T-helper 2 cell treated with Interferon-gamma antibody and Interleukin-4, amounts not matched to agents 100 ng/mL and 5 ng/mL, for 36 hours (primary cell): Measurements from ENCODE around the gene MORN4. TPM values are rescaled to one million over a fixed set of nuclear protein-coding genes. Genes with fewer than 3 reads are reported as not detected.

ENCODE experiments used
- intact Hi-C: fragments of 100-400 bp; cut with micrococcal nuclease; formaldehyde crosslinking; loops from one replicate; pipeline ENCODE4 v1.15.1; 2023
- total RNA-seq: library from RNA; stranded (reverse); gene quantifications from 2 replicates; pipeline ENCODE4 v1.2.3, GENCODE V29; 2022

Gene MORN4
- total RNA-seq, 1 donor from 2014 or later = 1.3 TPM

GRCh38 chr10:97642471-97643159, 9.3 kb upstream of the MORN4 start:
- intact Hi-C loops = loop anchor here (5.0 kb wide), 2 partner anchors 240 to 810 kb away; partner anchors contain the start of genes LCOR and RRP12

DNA sequence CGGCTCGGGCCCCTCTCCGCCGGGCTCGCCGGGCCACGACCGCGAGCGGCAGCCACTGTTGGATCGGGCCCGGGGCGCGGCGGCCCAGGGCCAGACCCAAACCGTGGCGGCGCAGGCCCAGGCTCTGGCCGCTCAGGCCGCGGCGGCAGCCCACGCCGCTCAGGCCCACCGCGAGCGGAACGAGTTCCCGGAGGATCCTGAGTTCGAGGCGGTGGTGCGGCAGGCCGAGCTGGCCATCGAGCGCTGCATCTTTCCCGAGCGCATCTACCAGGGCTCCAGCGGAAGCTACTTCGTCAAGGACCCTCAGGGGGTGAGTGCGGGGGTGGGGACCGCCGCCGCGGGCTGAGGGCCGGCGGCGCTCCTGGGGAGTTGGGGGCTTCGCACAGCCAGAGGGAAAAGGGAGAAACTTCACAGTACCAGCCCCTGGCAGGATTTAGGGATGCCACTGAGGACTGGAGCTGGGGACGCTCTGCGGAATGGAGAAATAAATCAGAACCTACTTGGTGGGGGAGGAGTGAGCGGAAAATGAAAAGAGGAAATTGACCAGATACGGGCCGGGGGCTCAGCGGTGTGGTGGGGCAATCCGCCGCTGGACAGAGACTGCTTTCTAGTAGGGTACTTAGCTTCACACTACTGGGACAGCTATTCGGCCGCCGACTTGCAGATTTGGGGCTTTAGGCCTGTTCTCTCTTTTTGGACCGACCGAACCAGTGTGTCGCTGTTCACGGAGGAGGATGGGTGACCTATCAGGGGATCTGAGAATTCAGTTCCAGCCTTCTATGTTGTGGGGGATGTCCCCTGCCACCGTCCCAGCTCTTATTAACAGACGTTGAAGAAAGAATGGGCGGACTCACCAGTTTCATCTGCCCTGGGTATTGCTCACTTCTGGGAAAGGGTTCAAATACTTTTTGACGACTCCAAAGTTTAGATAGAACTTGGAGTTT, 7.8 kb upstream of the MORN4 start:
- intact Hi-C loops = loop anchor here (1.0 to 5.0 kb wide), 8 partner anchors 8 to 809 kb away; partner anchors contain the start of genes AVPI1, EXOSC1, LCOR and MMS19

DNA sequence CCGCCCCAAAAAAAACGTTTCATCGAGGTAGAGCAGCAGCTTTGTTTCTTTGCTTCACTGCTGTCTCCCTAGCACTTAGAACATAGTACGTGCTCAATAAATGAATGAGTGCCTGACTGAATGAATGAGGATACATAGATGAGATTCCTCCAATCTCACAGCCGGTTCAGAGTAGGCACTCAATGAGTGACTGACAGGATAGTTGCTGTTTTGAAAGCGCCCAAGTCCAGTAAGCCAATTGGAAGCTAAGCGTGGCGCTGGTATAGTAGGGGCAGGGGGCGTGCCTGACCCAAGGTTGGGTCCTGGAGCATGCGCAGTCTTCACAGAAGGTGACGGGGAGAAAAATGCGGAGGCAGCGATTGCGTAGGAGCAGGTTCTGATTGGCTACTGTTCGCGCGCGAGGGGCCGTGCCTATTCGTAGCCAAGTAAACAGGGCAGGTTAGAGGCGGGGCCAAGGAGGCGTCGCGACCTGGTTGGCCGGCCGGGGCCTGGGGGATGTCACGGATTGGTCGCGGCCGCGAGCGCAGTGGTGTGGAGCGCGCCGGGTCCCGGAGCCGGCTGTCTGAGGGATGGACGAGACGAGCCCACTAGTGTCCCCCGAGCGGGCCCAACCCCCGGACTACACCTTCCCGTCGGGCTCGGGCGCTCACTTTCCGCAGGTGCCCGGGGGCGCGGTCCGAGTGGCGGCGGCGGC, 7.0 kb upstream of the MORN4 start, which contains the start of gene PI4K2A:
PI4K2A (plus strand) TSS at position 498 of the 694 bp plus-strand sequence; CDS start at position 570, 72 bp downstream.
- intact Hi-C loops = loop anchor here (1.0 to 5.0 kb wide), 8 partner anchors 8 to 808 kb away; partner anchors contain the start of genes AVPI1, EXOSC1, LCOR and MMS19

GRCh38 chr10:97639090-97639489, 5.8 kb upstream of the MORN4 start:
- intact Hi-C loops = loop anchor here (10.0 kb wide), 1 partner anchor 344 kb away; the partner anchor contains the start of gene ARHGAP19

DNA sequence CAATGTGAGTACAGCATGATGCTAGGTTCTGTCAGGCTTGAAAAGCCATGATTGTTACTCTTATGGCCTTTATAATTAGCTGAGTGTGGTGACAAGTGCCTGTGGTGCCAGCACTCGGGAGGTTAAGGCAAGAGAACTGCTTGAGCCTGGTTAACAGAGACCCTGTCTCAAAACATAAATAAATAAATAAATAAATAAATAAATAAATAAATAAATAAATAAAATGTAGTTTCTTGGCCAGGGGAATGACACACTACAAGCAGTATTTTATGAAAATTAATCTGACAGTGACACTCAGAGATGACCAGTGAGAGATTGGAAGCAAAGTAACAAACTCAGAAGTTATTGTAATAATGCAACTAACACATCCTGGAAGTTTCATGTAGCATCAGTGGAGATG, 2.3 kb upstream of the MORN4 start:
- intact Hi-C loops = loop anchor here (10.0 kb wide), 1 partner anchor 341 kb away; the partner anchor contains the start of gene ARHGAP19

DNA sequence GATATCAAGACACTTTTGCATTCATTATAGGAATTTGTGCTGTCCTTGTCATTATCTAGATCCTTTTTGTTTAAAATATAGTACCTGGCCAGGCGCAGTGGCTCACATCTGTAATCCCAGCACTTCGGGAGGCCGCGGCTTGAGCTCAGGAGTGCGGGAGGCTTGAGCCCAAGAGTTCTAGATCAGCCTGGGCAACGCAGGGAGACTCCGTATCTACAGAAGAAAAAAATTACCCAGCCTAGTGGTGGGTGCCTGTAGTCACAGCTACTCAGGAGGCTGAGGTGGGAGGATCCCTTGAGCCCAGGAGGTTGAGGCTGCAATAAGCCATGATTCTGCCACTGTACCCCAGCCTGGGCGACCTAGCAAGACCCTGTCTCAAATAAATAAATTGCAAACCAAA, 621 bp upstream of the MORN4 start:
- intact Hi-C loops = loop anchor here (2.0 to 10.0 kb wide), 5 partner anchors 103 to 339 kb away; partner anchors contain the start of genes ARHGAP19, EXOSC1, MMS19 and PGAM1

GRCh38 chr10:97631098-97631497, 2.2 kb downstream of the MORN4 start:
- intact Hi-C loops = loop anchor here (10.0 kb wide), 1 partner anchor 336 kb away; the partner anchor contains the start of gene ARHGAP19

GRCh38 chr10:97629289-97629688, 4.0 kb downstream of the MORN4 start:
- intact Hi-C loops = no loop called here

DNA sequence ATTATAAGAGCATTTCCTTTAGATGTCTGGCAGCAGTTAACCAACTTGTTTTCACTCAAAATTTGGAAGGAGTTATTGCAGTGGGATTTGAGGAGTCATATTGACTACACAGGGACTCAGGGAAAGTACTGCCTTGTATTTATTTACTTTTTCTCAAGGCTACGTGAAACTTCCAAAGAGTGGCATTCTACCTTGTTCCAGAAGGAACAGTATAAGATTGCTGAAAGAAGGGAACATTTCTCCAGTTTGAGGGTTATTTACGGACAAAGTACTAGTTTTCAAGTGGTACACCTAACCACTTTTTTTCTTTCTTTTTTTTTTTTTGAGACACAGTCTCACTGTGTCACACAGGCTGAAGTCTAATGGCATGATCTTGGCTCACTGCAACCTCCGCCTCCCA, 5.1 kb downstream of the MORN4 start:
- intact Hi-C loops = no loop called here

- intact Hi-C loops = no loop called here
Observed at GRCh38 chr10:97627731-97628130, 5.6 kb downstream of the MORN4 start.

DNA sequence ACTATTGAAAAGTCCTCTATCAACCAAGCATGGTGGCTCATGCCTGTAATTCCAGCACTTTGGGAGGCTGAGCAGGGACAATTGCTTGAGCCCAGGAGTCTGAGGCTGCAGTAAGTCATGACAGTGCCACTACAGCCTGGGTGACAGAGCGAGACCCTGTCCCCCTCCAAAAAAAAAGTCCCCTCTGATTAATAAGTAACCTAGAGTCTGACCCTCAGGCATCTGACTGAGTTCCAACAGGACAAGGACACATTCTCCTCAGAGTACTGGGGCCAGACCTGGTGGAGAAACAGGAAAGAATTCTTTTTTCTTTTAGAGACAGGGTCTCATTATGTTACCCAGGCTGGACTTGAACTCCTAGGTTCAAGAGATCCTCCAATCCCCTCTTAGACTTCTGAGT, 10.0 kb downstream of the MORN4 start:
- intact Hi-C loops = no loop called here

- intact Hi-C loops = no loop called here
Observed at GRCh38 chr10:97618733-97619132, 14.6 kb downstream of the MORN4 start.

- intact Hi-C loops = no loop called here
Observed at GRCh38 chr10:97618285-97618684, 15.0 kb downstream of the MORN4 start.

DNA sequence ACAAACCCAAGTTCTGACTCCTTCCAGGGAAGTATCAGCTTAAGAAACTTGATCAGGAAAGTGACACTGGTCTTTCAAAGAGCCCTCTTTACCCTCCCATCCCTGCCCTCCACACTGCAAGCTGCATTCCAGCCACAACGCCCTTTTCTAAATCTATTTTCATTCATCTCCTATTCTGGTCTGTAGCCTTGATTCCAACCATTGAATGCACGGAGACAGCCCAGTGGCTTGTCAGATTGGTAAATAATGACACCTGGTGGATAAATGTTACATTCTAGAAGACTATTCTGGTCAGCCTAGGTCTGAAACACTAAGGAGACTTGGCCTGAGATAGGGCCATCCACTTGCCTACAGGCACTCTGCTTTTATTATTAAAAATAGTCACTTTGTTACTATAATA, 20.9 kb downstream of the MORN4 start:
- intact Hi-C loops = loop anchor here (1.0 kb wide), 1 partner anchor 40 kb away; the partner anchor contains the start of gene ANKRD2

DNA sequence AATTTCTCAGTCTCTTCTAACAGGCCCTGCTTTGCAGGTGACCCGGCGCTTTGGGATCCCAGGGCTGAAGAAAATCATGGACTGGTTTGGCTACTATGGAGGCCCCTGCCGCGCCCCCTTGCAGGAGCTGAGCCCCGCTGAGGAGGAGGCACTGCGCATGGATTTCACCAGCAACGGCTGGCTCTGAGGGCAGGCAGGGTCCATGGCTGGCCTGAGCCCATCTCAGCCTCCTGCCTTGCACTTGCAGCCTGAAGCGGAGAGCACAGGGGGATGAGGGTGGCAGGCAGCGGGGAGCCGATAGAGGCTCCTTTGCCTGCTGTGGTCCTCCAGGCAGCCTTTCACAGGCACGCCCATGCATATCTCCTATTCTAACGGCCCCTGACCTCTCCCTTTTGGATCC, 21.8 kb downstream of the MORN4 start:
- intact Hi-C loops = no loop called here

GRCh38 chr10:97608991-97609561, 24.2 kb downstream of the MORN4 start:
- intact Hi-C loops = no loop called here

DNA sequence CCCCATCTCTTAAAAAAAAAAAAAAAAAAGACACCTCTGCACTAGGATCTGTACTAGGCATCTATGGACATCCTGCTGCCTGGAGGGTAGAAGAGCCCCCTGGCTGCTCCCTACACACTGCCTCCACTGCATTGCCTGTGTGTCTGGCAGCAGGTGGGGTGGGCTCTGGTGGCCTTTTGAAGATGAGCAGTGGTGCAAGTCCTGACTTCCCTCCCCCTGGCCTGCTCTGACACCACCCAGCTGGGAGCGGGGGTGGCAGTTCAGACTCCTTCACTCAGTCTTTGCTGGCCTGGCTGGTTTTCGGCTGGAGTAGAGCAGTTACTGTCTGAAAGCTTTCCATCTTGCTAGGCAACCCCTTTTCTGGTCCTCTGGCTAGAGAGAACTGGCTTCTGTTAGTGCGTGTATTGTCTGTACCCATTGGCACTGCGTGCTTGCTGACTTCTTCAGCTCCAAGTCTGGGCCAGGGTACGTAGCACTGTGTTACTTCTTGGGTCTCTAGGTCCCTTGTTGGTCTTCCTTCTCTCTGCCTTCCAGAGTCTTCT, 26.1 kb downstream of the MORN4 start:
- intact Hi-C loops = no loop called here

DNA sequence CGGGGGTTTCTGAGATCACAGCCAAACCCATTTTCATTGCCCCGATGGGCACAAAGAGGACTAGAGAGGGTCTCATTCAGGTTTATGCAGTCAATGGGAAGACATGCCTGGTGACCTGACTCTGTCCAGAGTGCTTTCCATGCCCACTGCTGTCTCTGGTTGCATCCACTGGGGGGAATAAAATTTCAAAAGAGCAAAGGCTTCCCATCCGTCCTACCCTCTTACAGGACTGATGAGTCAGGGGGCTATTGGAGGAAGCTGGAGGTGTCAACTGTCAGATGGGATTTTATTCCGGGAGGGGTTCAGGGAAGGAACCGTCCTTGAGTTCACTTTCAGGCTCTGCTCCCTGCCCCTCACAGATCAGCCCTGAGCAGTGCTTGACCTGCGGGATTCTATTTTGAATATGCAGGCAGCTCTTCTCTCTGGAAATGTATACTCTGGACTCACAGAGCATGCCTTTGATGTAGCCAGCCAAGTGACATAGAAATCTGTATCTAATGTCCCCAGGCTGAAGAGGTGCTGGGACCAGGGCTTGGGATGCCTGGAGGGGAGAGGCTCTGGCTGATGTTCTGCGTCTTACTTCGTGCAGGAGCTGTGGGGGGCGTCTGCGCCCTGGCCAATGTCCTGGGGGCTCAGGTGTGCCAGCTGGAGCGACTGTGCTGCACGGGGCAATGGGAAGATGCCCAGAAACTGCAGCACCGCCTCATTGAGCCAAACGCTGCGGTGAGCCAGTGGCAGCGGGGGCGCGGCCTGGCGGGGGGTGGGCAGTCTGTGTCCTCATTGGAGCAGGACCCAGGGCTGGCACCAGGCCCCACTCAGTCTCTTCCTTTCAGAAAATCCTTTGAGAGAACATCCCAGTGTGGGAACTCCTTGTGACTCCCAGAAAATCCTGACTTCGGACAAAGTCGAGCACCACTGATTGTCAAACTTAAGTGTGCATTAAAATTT, 31.8 kb downstream of the MORN4 start:
- intact Hi-C loops = no loop called here

DNA sequence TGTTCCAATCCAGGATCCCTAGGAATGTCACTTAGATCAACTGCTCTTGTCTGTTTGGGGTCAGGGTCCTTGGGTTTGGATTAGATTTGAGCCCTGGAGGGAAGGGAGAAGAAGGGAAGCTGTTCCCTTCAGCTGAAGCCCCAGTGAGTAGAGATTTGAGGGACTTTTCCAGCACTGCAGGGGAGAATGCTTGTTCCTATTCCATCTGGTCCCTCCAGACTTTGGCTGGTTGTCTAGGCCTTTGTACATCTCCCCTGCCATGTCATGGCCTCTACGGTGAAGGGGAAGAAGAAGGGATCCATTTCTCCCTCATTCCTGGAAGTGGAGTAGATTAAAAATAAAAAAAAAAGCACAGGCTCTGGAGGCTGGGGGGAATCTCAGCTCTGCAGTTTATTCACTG, 32.7 kb downstream of the MORN4 start:
- intact Hi-C loops = no loop called here
